ENCODE results near the gene SDC1. TPM values are rescaled to one million over a fixed set of nuclear protein-coding genes. Genes with fewer than 3 reads are reported as not detected.
A peak's percentile ranks its signal among the peaks of the same experiment; 100 is the strongest.

The SDC1 gene
- total and polyA plus RNA-seq, 5 donors from 2014 or later = not detected

DNA sequence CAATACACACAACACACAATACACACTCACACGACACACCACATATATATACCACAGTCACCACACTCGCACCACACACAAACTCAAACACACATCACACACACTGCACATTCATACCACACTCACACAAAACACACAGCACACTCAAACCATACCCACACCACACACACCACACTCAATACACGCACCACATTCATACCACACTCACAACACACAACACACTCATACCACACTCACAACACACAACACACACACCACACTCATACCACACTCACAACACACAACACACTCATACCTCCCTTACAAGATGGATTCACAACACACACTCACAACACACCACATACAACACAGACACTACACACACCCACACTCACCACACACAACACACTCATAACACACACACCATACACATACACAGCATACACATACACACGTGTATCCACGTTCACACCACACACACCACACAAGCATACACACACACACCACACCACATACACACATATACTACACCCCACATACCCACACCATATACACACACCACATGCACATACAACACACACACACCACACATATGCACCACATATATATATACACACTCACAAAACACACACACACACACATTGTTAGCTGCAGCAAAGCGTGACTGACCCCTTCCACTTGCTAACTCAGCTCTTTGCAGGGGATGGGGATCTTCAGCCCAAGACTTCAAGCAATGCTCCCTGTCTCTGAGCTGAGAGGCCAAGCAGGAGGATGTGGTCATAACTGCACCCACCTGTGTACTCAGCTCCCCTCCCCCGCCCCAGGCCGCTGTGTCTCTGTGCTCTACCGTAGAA, 59.0 kb downstream of the SDC1 start:
- Histone ChIP-seq H3K9me3 (ENCODE audit: control insufficient read depth in 2 of 2, low read length in 2 of 2) (no peaks in the 10 kb centered on the region), H3K27ac (ENCODE audit: insufficient read depth, low read length, poor library complexity, severe bottlenecking) (no peak overlapping the region), H3K4me3 (ENCODE audit: low read depth, low read length) (no peak overlapping the region), H3K36me3 (ENCODE audit: control insufficient read depth, insufficient read depth, low read length) (no peaks in the 10 kb centered on the region), H3K4me1 (ENCODE audit: control insufficient read depth, insufficient read depth, low read length, poor library complexity, severe bottlenecking) (no peaks in the 10 kb centered on the region), H3K27me3 (ENCODE audit: control insufficient read depth, insufficient read depth, low read length) (no peaks in the 10 kb centered on the region)
- H3K4me3 Mint-ChIP-seq = no peak overlapping the region
- H3K9me3 Mint-ChIP-seq = no peaks in the 10 kb centered on the region
- no peak overlapping the region for H3K27ac Mint-ChIP-seq
- peaks cover 7% of the 10 kb centered on the region for H3K27me3 Mint-ChIP-seq
- H3K4me1 Mint-ChIP-seq = no peaks in the 10 kb centered on the region
- no peak for ATAC-seq (ENCODE audit: low read depth in 2 of 2)
- DNase-seq = peak in 1 of 3 donors; percentile 29
- no peaks in the 10 kb centered on the region for H3K36me3 Mint-ChIP-seq

GRCh38 chr2:20164734-20165478, 60.0 kb downstream of the SDC1 start:
- no peak overlapping the region for H3K4me3 Mint-ChIP-seq
- H3K36me3 Mint-ChIP-seq = no peaks in the 10 kb centered on the region
- H3K36me3 ChIP-seq (ENCODE audit: control insufficient read depth, insufficient read depth, low read length) = no peaks in the 10 kb centered on the region
- no peak for DNase-seq
- H3K9me3 Mint-ChIP-seq = peaks cover 0 to 2% (median 0%) of the 10 kb centered on the region in 7 donors
- no peak for ATAC-seq (ENCODE audit: low read depth in 2 of 2)
- no peaks in the 10 kb centered on the region for H3K4me1 Mint-ChIP-seq
- peaks cover 7% of the 10 kb centered on the region for H3K27me3 Mint-ChIP-seq
- H3K27me3 ChIP-seq (ENCODE audit: control insufficient read depth, insufficient read depth, low read length) = peaks cover under 1% of the 10 kb centered on the region
- H3K9me3 ChIP-seq (ENCODE audit: control insufficient read depth in 2 of 2, low read length in 2 of 2) = no peaks in the 10 kb centered on the region
- no peak overlapping the region for H3K27ac ChIP-seq (ENCODE audit: insufficient read depth, low read length, poor library complexity, severe bottlenecking)
- no peaks in the 10 kb centered on the region for H3K4me1 ChIP-seq (ENCODE audit: control insufficient read depth, insufficient read depth, low read length, poor library complexity, severe bottlenecking)
- H3K27ac Mint-ChIP-seq = no peak overlapping the region
- no peak overlapping the region for H3K4me3 ChIP-seq (ENCODE audit: low read depth, low read length)

- no peak overlapping the region for H3K27ac Mint-ChIP-seq
- Histone ChIP-seq H3K27me3 (ENCODE audit: control insufficient read depth, insufficient read depth, low read length) (peaks cover 2% of the 10 kb centered on the region), H3K9me3 (ENCODE audit: control insufficient read depth in 2 of 2, low read length in 2 of 2) (no peaks in the 10 kb centered on the region), H3K36me3 (ENCODE audit: control insufficient read depth, insufficient read depth, low read length) (no peaks in the 10 kb centered on the region), H3K27ac (ENCODE audit: insufficient read depth, low read length, poor library complexity, severe bottlenecking) (no peak overlapping the region), H3K4me1 (ENCODE audit: control insufficient read depth, insufficient read depth, low read length, poor library complexity, severe bottlenecking) (no peaks in the 10 kb centered on the region), H3K4me3 (ENCODE audit: low read depth, low read length) (no peak overlapping the region)
- peaks cover 7% of the 10 kb centered on the region for H3K27me3 Mint-ChIP-seq
- H3K36me3 Mint-ChIP-seq = no peaks in the 10 kb centered on the region
- no peak for ATAC-seq (ENCODE audit: low read depth in 2 of 2)
- peaks cover 0 to 8% (median 0%) of the 10 kb centered on the region in 7 donors for H3K9me3 Mint-ChIP-seq
- DNase-seq = no peak
- H3K4me1 Mint-ChIP-seq = no peaks in the 10 kb centered on the region
- no peak overlapping the region for H3K4me3 Mint-ChIP-seq
Measured at GRCh38 chr2:20164061-20164733, 60.7 kb downstream of the SDC1 start.

- Histone ChIP-seq H3K27me3 (ENCODE audit: control insufficient read depth, insufficient read depth, low read length) (peaks cover 4% of the 10 kb centered on the region), H3K27ac (ENCODE audit: insufficient read depth, low read length, poor library complexity, severe bottlenecking) (no peak overlapping the region), H3K4me1 (ENCODE audit: control insufficient read depth, insufficient read depth, low read length, poor library complexity, severe bottlenecking) (no peaks in the 10 kb centered on the region), H3K36me3 (ENCODE audit: control insufficient read depth, insufficient read depth, low read length) (no peaks in the 10 kb centered on the region), H3K9me3 (ENCODE audit: control insufficient read depth in 2 of 2, low read length in 2 of 2) (no peaks in the 10 kb centered on the region), H3K4me3 (ENCODE audit: low read depth, low read length) (no peak overlapping the region)
- H3K9me3 Mint-ChIP-seq = peaks cover 0 to 8% (median 0%) of the 10 kb centered on the region in 7 donors
- H3K27ac Mint-ChIP-seq = no peak overlapping the region
- DNase-seq (no peak), ATAC-seq (ENCODE audit: low read depth in 2 of 2) (no peak)
- no peak overlapping the region for H3K4me3 Mint-ChIP-seq
- H3K4me1 Mint-ChIP-seq = no peaks in the 10 kb centered on the region
- no peaks in the 10 kb centered on the region for H3K36me3 Mint-ChIP-seq
- peaks cover 12% of the 10 kb centered on the region for H3K27me3 Mint-ChIP-seq
Measured at GRCh38 chr2:20159411-20160070, 65.4 kb downstream of the SDC1 start.

GRCh38 chr2:20157193-20157891, 67.6 kb downstream of the SDC1 start:
- H3K9me3 Mint-ChIP-seq = peaks cover 0 to 8% (median 0%) of the 10 kb centered on the region in 7 donors
- no peak overlapping the region for H3K4me3 Mint-ChIP-seq
- no peak overlapping the region for H3K4me3 ChIP-seq (ENCODE audit: low read depth, low read length)
- no peak overlapping the region for H3K27ac Mint-ChIP-seq
- H3K4me1 Mint-ChIP-seq = no peaks in the 10 kb centered on the region
- H3K27me3 ChIP-seq (ENCODE audit: control insufficient read depth, insufficient read depth, low read length) = peaks cover 4% of the 10 kb centered on the region
- H3K27me3 Mint-ChIP-seq = peaks cover 9% of the 10 kb centered on the region
- H3K27ac ChIP-seq (ENCODE audit: insufficient read depth, low read length, poor library complexity, severe bottlenecking) = no peak overlapping the region
- no peaks in the 10 kb centered on the region for H3K36me3 ChIP-seq (ENCODE audit: control insufficient read depth, insufficient read depth, low read length)
- H3K4me1 ChIP-seq (ENCODE audit: control insufficient read depth, insufficient read depth, low read length, poor library complexity, severe bottlenecking) = no peaks in the 10 kb centered on the region
- ATAC-seq (ENCODE audit: low read depth in 2 of 2) (no peak), DNase-seq (no peak)
- no peaks in the 10 kb centered on the region for H3K9me3 ChIP-seq (ENCODE audit: control insufficient read depth in 2 of 2, low read length in 2 of 2)
- no peaks in the 10 kb centered on the region for H3K36me3 Mint-ChIP-seq

- no peak for ATAC-seq (ENCODE audit: low read depth in 2 of 2)
- Mint-ChIP-seq H3K27ac (no peak overlapping the region), H3K9me3 (peaks cover 0 to 8% (median 0%) of the 10 kb centered on the region in 7 donors), H3K4me3 (no peak overlapping the region), H3K4me1 (no peaks in the 10 kb centered on the region), H3K36me3 (no peaks in the 10 kb centered on the region), H3K27me3 (peaks cover 6% of the 10 kb centered on the region)
- H3K36me3 ChIP-seq (ENCODE audit: control insufficient read depth, insufficient read depth, low read length) = no peaks in the 10 kb centered on the region
- peaks cover 4% of the 10 kb centered on the region for H3K27me3 ChIP-seq (ENCODE audit: control insufficient read depth, insufficient read depth, low read length)
- H3K4me3 ChIP-seq (ENCODE audit: low read depth, low read length) = no peak overlapping the region
- H3K27ac ChIP-seq (ENCODE audit: insufficient read depth, low read length, poor library complexity, severe bottlenecking) = no peak overlapping the region
- no peaks in the 10 kb centered on the region for H3K4me1 ChIP-seq (ENCODE audit: control insufficient read depth, insufficient read depth, low read length, poor library complexity, severe bottlenecking)
- no peak for DNase-seq
- H3K9me3 ChIP-seq (ENCODE audit: control insufficient read depth in 2 of 2, low read length in 2 of 2) = no peaks in the 10 kb centered on the region
Measured at GRCh38 chr2:20156836-20157192, 68.1 kb downstream of the SDC1 start.
